ENCODE results near the gene SNAPIN.

DNA sequence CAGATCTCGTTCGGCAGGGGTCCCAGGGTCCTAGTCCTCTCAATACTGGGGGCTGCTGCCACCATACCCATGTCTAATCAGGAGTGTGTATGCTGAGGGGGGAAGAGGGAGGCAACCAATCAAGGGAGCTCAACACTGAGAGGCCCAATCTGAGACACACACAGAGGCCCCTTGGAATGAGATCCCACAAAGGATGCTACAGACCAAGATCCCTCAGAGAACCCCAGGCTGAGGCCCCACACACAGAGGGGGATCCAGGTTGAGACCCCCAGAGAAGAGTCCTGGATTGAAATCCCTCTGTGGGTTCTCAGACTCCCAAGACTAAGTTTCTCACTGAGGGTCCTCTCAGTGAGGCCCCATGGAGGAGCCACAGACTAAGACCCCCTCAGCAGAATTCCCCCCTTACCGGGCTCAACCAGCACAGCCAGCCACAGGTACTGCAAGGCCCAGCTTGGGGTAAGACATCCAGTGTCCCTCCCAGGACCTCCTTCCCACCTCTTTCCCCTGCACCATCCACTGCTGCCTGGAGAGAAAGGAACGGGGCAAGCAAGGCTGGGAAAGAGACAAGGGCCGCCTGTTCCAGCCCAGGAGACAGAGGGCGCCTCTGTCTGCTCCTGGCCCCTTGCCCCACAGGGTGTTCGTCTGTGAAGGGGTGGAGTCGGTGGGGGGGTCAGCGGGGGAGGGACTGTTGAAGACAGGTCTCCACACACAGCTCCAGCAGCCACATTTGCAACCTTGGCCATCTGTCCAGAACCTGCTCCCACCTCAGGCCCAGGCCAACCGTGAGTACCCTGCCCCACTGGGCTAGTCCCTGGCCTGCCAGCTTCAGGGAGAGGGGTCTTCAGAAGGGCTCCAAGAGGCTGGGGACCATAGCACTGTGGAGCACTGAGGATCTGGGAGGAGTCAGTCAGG lies 30.5 kb upstream of the SNAPIN start, which contains the start of gene S100A1:
- TF ChIP-seq L3MBTL2 (conservative IDR thresholded peaks at IDR 0.05) (no peak), HDGF (IDR thresholded peaks at IDR 0.05; ENCODE audit: borderline replicate concordance) (no peak), SP1 (IDR thresholded peaks at IDR 0.05) (no peak), TARDBP (IDR thresholded peaks at IDR 0.05) (no peak)

Data from HEK293T (cell line).